Stimulated activated CD4-positive, alpha-beta T cell treated with anti-CD3 and anti-CD28 coated beads, Interleukin-1b, Interleukin-23, amount 100 ng/mL, for 48 hours (primary cell): ENCODE data around the gene MRPL49.
A peak's percentile ranks its signal among the peaks of the same experiment; 100 is the strongest.

Source experiments
- DNase-seq: peaks from one replicate; pipeline ENCODE4 v3.0.0-alpha.2; 2020

The MRPL49 gene

DNA sequence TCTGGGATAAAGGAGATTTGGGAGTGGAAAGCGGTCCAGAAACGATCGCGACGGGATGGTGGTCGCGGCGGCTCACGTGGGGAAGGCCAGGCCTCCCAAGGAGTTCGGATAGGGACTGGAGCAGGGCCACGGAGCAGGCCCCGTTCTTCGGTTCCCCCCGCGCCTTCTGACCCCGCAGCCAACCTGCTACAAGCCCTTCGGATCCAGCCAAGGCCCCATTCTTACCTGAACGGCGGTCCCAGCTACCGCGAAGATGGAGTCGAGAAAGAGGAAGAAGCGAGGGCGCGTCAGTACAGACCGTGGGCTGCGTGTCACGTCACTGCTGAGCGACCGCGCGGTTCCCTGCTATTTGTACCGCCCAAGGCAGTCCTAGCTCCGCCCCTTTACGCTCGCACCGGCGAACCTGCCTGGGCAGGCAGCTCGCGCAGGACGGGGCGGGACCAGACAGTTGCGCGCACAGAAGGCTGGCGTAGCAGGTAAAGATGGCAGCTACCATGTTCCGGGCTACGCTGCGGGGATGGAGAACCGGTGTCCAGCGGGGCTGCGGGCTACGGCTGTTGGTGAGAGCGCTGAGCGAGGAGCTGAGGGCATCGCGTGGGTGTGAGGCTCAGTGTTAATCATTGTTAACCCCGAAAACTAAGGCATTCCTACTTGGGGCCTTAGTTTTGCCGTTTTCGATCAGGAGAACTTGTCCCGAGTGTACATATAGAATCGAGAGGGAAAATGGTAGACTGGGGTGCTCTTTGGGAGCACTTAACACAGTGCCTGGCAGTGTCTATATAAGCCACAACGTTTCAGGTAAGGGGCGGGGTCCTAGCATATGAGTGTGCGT is at the start of gene MRPL49, which contains the start of gene FAU:
MRPL49 (plus strand) TSS at position 457 of the 832 bp plus-strand sequence; CDS start at position 483, 26 bp downstream.
FAU (minus strand) TSS at position 270 of the 832 bp plus-strand sequence. CDS start 321 bp downstream, outside the sequence.
- DNase-seq = peak; percentile 99

DNA sequence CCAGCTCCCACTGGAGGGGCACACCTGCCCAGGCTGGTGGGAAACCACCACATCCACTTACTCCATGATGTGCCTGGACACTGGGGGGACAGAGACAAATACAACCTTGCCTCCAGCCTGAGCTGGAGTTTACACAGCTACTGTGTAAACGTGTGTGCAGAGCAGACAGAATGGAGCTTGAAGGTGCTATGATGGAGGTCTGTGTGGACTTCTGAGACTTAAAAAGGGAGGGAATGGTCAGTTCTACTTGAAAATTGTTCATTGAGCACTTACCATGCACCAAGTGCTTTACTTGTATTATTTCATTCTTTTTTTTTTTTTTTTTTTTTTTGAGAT is 49.5 kb upstream of the MRPL49 start:
- no peak for DNase-seq

DNA sequence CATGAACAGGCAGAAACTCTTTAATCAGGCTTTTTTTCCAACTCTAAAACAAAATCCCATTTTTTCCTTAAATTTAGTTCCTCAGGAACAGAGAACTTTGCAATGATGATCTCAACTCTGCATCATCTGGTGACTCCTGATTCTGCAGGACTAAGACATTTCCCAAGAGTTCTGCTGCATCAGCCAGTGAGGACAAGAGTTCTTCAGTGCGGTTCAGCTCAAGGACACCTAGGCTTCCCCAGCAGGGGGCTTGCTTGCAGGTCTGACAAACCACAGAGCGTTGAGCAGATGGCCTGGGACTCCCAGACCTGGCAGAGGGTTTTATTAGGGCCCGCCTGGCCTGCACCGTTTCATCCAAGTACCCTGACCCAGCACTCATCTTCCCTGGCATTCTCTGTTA is 44.7 kb upstream of the MRPL49 start:
- DNase-seq = no peak

DNA sequence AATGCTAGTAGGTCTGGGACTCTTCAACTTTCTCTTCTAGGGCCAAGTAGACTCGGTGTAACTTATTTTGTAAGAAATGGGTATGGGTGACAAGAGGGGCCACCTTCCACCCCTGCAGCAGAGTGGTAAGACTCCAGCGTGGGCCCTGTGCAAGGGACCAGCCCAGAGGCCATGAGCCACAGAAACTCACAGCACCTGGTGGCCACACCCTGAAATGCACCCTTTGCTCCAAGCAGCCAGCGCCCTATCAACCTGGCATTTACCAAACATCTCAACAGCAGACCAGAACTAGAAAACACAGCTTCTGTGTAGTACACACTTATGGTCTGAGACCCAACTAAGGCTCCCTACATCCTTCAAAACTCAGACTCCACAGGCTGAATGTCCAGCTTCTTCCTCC is 44.0 kb upstream of the MRPL49 start:
- DNase-seq = peak; percentile 63

DNA sequence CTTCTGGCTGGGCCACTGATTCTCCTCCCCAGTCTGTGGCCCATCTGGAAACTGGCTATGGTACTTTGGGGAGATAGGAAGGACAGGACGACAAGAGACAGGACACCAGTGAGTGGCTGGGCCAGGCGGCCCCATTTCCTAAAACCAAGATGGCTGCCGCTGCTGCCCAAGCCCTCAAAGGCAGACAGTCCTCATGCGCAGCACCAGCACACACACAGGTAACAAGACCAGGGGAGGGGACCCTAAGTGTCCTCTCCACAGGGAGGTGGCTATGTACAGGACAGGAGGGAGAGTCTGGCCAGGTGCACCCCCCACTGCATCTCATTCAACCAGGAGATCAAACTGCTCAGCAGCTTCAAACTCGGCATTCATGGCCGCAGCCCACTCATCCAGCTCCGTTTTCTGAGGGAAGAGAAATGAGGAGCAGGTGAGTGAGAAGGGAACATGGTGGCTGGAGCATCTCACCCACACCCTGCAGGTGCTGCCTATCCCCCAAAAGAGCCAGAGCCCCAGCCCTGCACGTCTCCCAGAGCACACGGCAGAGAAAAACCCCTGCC is 43.3 kb upstream of the MRPL49 start:
- no peak for DNase-seq

DNA sequence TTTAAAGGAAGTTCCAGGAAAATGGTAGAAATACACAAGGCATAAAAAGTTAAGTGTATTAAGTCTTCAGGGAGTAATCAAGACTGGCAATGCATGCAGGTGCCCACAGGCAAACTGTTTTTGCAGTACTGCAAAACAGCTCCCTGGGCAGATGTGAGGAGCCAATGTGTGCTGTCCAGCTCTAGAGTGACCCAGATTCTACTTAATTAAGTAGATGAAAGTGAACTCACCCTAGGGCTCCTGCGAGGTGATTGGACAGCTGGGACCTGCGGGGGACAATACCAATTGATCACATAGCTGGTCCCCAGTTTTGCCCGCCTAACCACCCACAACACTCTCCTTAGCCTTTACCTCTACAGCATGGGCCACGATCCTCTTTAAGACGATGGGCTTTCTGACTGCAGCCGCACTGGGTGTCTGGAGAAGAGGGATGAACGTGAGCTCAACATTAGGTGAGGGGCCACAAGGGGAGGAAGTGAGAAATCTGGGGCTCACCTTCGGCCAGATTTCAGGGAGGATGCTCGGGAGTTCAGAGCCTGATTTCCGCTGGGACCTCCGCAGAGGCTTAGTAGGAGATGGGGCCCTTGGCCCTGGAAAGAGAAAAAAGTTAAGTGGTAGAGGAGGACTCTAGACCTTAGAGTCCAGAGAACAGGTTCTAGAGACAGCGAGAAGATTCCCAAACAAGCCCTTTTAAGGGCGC is 38.8 kb upstream of the MRPL49 start:
- DNase-seq = no peak

DNA sequence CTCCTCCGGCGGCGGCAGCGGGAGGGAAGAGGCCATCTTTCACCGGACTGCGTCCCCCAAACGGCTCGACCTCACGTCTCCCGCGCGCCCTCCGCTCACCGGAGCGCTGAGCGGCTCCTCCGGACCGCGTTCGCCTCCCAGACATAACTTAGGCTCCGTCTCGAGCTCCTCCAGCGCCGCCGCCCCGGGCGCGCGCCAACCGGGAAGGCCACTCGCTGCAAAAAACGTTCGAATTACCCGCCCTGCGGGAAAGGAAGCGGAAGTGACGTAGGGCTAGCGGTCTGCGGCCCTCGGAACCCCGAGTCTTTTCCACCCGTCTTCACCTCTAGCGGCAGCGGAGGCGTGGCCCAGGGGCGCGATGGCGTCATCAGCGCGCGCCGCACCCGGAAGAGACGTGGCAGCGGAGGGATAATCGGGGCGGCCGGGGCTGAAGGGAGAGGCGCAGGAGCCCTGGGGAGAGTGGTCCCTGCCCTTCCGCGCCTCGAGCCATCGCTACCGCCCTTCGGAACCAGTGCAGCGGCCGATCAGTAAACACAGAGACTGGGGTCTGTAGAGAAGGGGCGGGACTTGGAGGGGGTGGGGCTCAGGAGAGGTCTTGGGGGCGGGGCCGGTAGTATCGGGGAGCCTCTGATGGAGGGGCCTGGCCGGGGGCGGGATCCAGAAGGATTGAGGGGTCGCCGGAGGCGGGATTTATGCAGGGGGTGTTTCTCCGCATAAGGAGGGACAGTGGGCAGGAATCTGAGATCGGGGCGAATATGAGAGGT is 38.1 kb upstream of the MRPL49 start, which contains the start of the genes CDCA5 and ZFPL1:
CDCA5 (minus strand) TSS at position 207 of the 764 bp plus-strand sequence; CDS start at position 145, 62 bp downstream.
ZFPL1 (plus strand) TSS at position 389 of the 764 bp plus-strand sequence. CDS start 477 bp downstream, outside the sequence.
- peak; percentile 96 for DNase-seq

DNA sequence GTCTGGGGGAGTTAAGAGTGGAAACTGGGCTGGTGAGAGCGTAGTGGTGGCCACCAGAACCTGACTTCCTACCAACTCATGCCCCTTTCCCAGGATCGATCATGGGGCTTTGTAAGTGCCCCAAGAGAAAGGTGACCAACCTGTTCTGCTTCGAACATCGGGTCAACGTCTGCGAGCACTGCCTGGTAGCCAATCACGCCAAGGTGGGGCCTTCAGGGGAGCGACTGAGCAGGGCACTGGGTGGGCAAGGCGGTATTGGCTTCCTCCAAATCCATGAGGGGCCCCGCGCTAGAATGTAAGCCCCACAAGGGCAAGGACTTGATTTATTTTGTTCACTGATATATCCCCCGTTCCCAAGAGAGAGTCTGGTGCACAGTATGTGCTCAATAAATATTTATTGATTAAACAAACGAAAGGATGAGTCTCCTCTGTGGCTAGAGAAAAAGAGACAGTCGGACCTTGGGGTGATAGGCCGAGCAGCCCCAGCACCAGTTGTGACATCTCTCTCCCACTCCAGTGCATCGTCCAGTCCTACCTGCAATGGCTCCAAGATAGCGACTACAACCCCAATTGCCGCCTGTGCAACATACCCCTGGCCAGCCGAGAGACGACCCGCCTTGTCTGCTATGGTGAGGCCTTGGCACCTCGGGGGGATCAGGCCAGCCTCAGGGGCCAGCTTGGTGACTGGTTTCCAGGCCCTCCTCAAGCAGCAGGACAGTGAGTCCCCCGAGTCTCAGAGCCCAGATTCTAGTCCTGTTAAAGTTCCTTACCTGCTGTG is 37.3 kb upstream of the MRPL49 start:
- no peak for DNase-seq

DNA sequence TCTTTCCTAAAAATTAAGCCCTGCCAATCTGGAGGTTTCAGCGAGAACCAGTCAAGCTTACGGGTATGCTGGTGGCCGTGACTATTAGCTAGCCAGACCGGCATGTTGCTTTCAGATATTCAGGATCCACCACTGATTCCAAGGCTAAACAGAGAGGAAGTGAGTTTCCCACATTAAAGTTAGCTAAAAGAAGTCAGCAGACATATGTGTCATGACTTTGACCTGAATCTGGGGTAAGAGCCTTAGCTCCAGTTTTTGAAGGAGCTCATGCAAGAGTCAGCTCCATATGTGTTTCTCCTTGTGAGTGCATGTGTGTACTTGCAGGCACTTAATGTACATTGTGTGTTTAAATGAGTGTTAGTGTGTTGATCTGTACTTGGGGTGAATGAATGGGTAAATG is 36.7 kb upstream of the MRPL49 start:
- DNase-seq = no peak

DNA sequence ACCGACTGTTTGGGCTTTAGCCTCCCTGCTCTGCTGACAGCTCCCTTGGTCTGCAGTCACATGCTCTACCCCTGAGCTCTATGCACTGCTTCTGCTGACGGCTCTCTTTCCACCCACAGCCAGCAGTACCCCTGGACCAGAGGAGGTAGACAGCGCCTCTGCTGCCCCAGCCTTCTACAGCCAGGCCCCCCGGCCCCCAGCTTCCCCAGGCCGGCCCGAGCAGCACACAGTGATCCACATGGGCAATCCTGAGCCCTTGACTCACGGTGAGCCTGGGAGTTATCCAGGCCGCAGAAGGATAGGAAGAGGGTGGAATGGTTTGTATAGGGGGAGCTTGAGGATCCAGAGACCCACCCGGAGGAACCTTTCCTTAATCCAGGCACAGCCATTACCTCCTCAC is 35.3 kb upstream of the MRPL49 start:
- no peak for DNase-seq

DNA sequence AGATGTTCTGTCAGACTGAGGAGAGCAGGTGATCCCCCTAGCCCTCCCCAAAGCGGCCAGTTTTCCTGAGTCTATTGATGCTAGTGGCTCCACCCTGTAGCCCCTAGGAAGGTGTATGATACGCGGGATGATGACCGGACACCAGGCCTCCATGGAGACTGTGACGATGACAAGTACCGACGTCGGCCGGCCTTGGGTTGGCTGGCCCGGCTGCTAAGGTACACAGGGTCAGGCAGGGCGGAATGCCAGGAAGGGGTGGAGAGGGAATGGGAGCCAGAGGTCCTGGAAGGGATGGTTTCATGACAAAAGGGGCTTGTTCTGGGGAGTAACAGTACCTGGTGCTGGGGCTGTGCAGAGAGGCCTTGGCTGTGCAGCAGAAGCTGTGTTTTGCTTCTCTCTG is 34.9 kb upstream of the MRPL49 start:
- DNase-seq = no peak

DNA sequence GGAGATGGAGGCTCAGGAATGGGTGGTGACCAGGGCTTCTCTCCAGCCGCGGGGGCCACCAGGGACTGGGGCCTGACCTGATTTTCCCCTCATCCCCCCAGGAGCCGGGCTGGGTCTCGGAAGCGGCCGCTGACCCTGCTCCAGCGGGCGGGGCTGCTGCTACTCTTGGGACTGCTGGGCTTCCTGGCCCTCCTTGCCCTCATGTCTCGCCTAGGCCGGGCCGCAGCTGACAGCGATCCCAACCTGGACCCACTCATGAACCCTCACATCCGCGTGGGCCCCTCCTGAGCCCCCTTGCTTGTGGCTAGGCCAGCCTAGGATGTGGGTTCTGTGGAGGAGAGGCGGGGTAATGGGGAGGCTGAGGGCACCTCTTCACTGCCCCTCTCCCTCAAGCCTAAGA is 34.3 kb upstream of the MRPL49 start:
- no peak for DNase-seq

DNA sequence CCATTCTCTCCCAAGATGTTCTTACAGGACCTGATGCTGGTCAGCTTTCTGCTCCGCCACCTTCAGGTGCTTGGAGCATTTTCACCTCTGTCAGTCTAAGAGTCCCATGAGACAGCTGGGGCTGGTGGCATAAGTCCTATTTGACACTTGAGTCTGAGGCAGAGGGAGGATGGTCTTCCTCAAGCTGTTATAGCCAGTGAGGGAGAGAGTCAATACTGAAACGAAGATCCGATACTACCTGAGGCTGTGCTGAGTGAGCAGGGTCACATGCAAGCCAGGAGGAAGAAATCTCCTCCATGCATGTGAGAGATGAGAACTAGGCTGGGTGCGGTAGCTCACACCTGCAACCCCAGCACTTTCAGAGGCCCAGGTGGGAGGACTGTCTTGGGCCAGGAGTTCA is 32.5 kb upstream of the MRPL49 start:
- DNase-seq = no peak

DNA sequence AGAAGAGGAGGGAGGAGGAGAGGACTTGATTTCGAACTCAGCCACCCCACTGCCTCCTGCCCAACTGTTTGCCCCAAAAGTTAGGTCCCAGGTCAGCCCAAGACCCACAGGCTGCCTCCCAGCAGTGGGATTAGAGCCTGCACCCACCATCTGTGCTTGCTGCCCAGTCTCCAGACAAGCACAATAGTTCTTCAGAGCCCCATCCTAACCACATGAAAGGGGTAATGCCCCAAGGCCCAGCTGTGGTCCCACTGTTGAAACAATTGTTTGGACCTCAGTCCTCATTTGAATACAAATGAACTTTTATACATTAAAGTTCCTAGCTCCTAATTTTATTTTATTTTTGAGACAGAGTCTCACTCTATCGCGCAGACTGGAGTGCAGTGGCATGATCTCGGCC is 31.5 kb upstream of the MRPL49 start:
- DNase-seq = no peak

DNA sequence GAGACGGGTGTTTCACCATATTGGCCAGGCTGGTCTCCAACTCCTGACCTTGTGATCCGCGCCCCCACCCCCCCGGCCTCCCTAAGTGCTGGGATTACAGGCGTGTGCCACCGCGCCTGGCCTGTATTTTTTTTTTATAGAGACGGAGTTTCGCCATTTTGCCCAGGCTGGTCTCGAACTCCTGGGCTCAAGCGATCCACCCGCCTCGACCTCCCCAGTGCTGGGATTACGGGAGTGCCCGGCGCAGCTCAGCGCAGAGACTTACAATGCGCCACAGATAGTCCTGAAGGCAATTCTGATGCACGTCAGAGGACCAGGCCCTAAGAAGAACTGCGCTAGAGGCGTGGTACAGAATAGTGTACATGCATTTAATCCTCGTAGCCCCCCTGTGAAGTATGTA is 26.7 kb upstream of the MRPL49 start:
- DNase-seq = no peak

DNA sequence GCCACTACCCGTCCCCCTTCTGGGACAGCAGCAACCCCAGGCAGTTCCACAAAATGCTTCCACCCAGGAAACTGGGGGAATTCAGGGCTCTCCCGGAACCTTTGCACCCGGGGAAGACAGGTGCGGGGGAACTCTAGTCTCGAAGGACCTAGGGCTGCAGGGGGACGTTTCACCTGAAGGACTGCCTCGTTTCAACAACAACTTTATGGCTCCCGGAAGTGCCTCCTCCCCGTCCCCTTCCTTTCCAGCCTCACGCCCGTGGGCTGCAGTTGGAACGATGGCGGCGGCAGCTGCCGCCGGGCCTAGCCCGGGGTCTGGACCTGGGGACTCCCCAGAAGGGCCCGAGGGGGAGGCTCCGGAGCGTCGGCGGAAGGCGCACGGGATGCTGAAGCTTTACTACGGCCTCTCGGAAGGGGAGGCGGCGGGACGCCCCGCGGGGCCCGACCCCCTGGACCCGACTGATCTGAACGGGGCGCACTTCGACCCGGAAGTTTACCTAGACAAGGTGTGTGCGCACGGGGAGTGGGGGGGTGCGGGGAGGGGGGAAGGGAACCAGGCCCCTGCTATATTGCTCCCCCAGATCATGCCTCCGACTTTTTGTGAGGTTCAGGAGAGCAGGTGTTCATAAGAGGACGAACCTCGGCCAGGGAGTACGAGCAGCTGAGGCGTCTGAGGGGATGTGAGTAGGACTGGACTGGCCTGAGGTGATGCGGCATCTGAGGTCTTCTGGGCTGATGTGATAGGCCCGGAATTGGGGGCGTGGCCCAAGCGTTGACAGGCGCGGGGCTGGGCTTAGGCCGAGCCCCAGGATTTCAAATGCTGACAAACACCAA is 25.9 kb upstream of the MRPL49 start, which contains the start of gene VPS51:
VPS51 (plus strand) TSS at position 241 of the 833 bp plus-strand sequence; CDS start at position 278, 37 bp downstream.
- DNase-seq = peak; percentile 87

DNA sequence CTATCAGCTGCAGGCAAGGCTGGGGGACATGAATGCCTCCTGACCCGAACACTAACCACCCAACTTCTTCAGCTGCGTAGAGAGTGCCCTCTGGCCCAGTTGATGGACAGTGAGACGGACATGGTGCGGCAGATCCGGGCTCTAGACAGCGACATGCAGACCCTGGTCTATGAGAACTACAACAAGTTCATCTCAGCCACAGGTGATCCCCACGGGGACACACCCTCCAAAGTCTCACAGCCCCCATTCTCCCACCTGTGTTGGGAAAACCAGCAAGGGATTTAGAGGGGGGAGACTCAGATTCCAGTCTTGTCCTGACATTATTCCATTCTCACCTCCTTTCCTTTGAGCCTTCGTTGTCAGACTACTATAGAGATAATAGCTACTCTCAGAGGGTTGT is 25.2 kb upstream of the MRPL49 start:
- no peak for DNase-seq

DNA sequence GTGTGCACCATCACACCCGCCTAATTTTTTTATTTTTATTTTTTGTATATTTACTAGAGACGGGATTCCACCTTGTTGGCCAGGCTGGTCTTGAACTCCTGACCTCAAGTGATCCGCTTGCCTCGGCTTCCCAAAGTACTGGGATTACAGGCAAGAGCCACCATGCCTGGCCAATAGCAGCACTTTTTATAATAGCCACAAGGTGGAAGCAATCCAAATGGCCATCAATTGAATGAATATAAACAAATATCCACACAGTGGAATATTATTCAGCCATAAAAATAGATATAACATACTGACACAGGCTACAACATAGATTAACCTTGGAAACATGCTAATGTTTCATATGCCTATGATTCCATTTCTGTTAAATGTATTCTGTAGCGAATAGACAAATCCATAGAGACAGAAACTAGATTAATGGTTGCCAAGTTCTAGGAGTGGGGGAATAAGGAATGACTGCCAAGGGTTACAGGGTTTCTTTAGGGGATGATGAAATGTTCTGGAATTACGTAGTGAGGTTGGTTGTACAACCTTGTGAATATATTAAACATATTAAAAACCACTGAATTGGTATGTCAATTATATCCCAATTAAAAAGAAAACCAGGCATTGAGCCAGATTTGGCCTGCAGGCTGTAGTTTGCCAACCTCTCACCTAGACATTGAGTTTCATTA is 21.3 kb upstream of the MRPL49 start:
- no peak for DNase-seq

DNA sequence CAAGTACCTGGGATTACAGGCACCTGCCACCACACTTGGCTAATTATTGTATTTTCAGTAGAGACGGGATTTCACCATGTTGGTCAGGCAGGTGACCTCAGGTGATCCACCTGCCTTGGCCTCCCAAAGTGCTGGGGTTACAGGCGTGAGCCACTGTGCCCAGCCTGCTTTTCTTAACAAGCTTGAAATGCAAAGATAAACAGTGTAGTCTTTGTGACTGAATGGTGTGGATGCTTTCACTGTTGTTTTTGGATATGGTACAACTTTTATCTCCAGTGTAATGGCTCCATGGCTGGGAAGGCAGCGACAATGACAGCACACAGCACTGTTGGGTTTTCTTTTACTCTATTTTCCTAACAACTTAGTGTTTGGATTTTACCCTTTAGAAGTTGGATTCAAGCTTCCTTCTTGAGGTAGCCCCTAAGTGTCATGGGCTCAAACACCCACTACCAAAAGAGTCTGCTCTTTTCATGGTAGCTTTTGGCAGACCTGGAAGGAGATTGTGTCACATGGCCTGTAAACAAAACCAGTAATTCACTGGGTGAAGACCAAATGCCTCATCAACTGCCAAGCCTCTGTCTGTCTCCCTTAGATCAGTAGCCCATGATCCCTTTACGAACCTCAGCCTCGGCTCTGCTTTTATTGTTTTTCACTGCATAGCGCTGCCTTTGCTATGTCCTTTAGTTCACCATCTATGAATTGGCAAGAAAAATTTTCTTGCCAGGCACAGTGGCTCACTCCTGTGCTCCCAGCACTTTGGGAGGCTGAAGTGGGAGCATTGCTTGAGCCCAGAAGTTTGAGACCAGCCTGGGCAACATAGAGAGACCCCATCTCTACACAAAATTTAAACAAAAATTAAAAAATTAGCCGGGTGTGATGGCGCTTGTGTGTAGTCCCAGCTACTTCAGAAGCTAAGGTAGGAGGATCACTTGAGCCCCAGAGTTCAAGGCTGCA is 19.7 kb upstream of the MRPL49 start:
- no peak for DNase-seq
